Activated naive CD4-positive, alpha-beta T cell treated with anti-CD3 and anti-CD28 coated beads, Interleukin-2, amount 50 U/mL, for 16 hours (primary cell): Measurements from ENCODE around the gene S1PR4.

Source experiments
- DNase-seq: peaks from one replicate; pipeline ENCODE4 v3.0.0-alpha.2; 2020

S1PR4 gene

GRCh38 chr19:3225169-3225485 lies 46.6 kb downstream of the S1PR4 start:
- DNase-seq: no peak

- no peak for DNase-seq
Measured at GRCh38 chr19:3225677-3226093, 47.1 kb downstream of the S1PR4 start.

GRCh38 chr19:3227054-3227626 lies 48.6 kb downstream of the S1PR4 start:
- DNase-seq: no peak

- DNase-seq: no peak
Measured at GRCh38 chr19:3229346-3229743, 50.8 kb downstream of the S1PR4 start.
